ENCODE data around the gene MTERF1.
"Not testable (repeated sequence)": the region's sequence is repeated elsewhere in the genome, so short reads cannot be mapped to it uniquely, and the experiment has no call there.

- TF ChIP-seq CTCF, POLR2A (IDR thresholded peaks at IDR 0.05): not testable (repeated sequence)
Observed at GRCh38 chr7:91893699-91894098, 13.2 kb upstream of the MTERF1 start.

Data from uterus (tissue), 2 donors.